ENCODE data around the gene NPR3. TPM values are rescaled to one million over a fixed set of nuclear protein-coding genes. Genes with fewer than 3 reads are reported as not detected.
"Not testable (repeated sequence)": the region's sequence is repeated elsewhere in the genome, so short reads cannot be mapped to it uniquely, and the experiment has no call there.

The NPR3 gene
- total RNA-seq, 1 donor from 2014 or later: 18.3 TPM

DNA sequence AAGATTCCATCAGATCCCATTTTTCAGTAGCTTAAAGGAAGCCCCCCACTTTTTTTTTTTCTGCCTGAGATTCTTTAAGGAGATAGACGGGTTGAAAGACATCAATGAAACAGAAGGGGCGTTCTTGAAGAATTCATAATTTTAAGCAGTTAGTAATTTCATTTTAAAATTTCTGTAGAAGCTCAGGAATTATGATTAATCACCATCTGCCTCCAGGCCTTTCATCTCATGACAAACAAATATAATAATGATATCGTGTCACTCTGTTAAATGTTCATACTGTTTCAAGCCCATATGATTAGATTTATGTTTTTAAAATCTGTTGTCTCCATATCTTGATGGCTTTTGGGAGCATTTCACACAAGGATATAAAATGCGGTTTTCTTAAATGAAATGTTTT is 75.2 kb downstream of the NPR3 start:
- no peak for ATAC-seq (ENCODE audit: poor library complexity)
- DNase-seq: no peak
- intact Hi-C loops (cut with DNase I): no loop called here

DNA sequence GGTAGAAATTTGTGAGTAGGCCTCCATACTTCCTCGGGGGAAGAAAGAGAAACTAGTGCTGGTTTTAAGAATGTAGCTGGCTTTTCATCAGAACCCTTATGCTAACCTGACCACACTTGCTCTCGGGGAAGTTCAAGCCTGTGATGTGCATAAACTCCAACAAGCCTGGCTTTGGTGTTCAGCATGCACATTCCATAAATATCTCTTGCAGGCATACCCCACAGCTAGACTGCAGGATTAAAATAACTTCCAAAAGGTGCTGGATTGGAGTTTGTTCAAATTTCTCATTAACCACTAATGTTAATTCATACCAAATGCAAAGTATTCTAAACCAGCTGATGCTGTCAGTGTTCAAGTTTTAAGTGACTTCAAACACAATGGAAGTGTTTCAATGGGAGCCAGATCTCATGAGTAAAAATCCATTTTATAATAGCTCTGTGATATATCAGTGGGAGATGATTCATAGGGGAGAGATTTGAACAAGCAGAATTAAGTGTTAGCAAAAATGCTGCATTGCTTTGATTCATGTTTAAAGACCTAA is 79.4 kb downstream of the NPR3 start:
- no peak for ATAC-seq (ENCODE audit: poor library complexity)
- intact Hi-C loops (cut with DNase I): no loop called here

GRCh38 chr5:32791536-32792243 is 80.6 kb downstream of the NPR3 start:
- DNase-seq (no peak), ATAC-seq (ENCODE audit: poor library complexity) (no peak)
- intact Hi-C loops (cut with DNase I): no loop called here

More for the DNA sequence above, 79.4 kb downstream of the NPR3 start:
- no peak for DNase-seq

DNA sequence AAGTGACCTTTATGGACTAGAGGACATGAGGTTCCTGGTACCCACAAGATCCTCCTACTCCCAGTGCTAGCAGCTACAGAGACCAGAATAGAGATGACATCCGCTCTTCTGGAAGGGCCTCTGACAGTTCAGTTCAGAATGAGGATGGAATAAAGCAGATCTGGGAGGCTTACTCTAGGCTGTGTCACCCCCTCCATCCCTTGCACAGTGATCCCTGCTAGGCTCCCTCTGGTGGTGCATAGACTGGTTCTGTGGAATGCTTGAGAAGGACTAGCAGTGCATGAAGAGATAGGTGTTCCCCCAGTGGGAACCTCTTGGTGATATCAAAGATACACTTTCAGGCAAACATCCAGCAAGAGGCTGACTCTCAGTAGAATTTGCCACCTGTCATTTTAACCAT is 83.0 kb downstream of the NPR3 start:
- ATAC-seq (ENCODE audit: poor library complexity): no peak
- intact Hi-C loops (cut with DNase I): no loop called here

GRCh38 chr5:32802764-32803163 is 91.6 kb downstream of the NPR3 start:
- ATAC-seq (ENCODE audit: poor library complexity) (no peak), DNase-seq (no peak)
- intact Hi-C loops (cut with DNase I): no loop called here

More for the DNA sequence above, 83.0 kb downstream of the NPR3 start:
- DNase-seq: no peak

DNA sequence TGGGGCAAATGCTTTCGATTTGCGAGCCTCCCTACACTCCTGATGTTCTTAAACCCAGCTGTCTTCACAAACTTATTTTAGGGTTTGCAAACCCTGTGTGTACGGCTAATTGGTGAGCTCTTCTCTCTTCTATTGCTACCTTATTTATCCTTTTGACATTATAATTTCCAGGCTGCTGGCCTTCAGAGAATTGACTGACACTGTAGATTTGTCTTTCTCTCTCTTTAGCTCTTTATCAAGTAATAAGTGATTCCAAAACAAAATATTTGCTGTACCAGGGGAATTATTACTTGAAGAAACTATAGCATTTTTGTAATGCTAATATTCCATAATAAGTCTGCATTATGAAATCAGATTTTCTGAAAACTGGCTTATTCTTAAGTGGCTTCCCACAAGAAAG is 92.5 kb downstream of the NPR3 start:
- ATAC-seq (ENCODE audit: poor library complexity) (no peak), DNase-seq (no peak)
- intact Hi-C loops (cut with DNase I): no loop called here

DNA sequence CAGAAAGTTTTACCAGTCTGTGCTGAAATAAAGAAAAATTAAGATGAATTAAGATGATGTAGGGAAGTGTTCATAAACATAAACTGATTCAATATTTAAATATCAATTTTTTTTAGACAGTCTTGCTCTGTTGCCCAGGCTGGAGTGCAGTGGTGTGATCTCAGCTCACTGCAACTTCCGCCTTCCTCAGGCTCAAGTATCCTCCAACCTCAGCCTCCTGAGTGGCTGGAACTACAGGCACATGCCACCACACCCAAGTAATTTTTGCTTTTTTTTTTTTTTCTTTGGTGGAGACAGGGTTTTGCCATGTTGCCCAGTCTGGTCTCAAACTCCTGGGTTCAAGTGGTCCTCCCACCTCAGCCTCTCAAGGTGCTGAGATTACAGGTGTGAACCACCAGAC is 94.3 kb downstream of the NPR3 start:
- ATAC-seq (ENCODE audit: poor library complexity); DNase-seq; intact Hi-C loops (cut with DNase I): not testable (repeated sequence)

DNA sequence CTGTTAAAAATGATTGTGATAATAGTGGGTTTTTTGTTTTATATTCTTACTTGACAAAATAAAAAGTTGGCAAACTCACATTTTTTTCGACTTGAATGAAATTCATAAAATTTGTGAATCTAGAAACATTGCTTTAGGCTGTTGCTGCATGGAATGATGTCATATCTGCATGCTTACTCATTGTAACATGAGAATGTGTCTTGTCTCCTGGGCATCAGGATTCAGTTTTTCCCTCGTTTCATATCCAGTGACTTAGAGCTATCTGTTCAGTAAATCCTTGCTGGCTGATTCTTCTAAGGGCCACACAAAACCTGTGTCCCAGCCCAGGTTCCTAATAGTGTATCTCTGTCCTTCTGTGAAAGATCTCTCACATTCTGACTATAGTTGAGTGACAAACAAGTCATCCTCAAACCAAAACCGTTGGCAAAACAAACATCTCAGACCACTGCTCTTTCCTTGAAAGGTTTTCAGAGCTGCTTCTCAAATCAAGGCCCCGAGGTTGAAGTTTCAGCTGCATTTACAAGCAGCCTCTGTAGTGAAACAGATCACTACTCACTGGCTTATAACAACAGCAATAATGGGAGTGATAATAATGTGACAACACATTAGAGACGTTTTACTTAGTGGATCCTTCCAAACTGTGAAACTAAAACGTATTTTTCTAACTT is 95.0 kb downstream of the NPR3 start:
- peak; percentile 62 for ATAC-seq (ENCODE audit: poor library complexity)
- no peak for DNase-seq
- intact Hi-C loops (cut with DNase I): no loop called here

DNA sequence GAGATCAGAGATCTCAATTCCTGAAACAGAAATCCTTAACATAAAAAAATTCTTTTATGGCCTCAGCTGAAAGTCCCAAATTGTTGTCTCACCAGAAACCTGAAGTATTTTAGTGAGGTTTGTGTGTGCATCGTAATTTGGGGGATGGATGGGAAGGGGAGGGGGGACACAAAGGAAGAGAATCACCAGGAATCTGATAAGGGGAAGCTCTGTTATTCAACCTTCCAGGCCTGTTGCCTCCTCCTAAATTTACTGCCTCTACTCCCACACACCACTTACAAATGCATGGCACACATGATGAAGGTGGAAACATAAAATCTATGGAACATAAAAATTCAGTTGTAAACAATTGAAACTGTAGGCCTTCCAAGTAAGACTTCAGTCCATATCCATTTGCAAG is 97.7 kb downstream of the NPR3 start:
- ATAC-seq (ENCODE audit: poor library complexity): no peak
- DNase-seq: no peak
- intact Hi-C loops (cut with DNase I): no loop called here

DNA sequence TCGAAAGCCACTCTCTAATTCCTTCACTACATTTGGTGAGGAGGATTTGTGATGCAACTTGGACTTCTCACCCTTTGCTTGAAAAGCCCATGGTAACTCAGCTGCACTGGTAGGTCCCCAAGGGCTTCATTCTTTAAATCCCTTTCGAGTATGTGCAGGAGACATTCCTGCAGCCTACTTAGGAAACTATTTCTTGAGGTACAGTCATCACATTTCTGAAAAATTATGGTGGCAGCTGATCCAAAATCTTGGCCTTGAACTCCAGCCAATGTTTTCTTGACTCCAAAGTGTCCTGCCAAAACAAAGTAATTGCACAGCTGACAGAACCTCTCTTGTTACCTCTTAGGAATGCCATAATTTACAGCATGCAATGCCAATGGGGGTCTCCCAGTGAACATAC is 99.7 kb downstream of the NPR3 start:
- ATAC-seq (ENCODE audit: poor library complexity): no peak
- intact Hi-C loops (cut with DNase I): no loop called here
- no peak for DNase-seq

GRCh38 chr5:32812399-32812798 is 101.3 kb downstream of the NPR3 start:
- intact Hi-C loops (cut with DNase I): no loop called here
- DNase-seq (no peak), ATAC-seq (ENCODE audit: poor library complexity) (no peak)

DNA sequence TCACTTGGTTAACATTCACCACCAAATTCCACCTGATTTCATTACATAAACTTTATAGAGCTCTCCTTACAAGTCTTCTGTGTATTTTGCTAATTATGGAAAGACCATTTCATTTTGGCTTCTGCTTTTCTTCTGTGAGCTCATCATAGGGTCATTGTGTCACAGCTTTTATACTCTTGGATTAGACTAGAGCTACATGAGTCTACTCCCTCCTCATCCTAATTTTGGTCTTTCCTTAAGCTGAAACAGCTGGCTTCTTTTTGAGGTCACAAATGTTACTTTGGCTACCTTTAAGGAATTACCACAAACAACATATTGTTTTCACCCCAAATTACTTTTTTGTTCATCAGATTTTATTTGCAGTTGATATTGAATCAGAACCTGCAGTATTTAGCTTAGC is 103.0 kb downstream of the NPR3 start:
- intact Hi-C loops (cut with DNase I): no loop called here
- DNase-seq: no peak
- ATAC-seq (ENCODE audit: poor library complexity): no peak

DNA sequence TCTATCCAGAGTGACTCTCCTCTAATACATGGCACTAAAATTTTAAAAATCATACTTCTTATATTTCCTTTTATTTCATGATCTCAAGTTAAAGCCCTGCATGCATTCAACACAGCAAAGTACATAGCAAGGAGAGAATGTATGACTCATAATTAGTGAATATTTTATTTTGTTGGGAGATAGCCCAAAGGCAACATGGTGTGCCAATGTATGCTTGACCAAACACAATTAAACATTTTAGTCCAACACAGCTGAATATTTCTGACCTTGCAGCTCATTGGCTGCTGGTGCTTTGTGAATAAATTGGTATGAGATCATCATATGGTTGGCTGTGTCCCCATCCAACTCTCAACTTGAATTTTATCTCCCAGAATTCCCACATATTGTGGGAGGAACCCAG is 103.5 kb downstream of the NPR3 start:
- intact Hi-C loops (cut with DNase I): no loop called here
- ATAC-seq (ENCODE audit: poor library complexity) (no peak), DNase-seq (no peak)

GRCh38 chr5:32827981-32828380 is 116.9 kb downstream of the NPR3 start:
- intact Hi-C loops (cut with DNase I): no loop called here
- ATAC-seq (ENCODE audit: poor library complexity): no peak
- no peak for DNase-seq

DNA sequence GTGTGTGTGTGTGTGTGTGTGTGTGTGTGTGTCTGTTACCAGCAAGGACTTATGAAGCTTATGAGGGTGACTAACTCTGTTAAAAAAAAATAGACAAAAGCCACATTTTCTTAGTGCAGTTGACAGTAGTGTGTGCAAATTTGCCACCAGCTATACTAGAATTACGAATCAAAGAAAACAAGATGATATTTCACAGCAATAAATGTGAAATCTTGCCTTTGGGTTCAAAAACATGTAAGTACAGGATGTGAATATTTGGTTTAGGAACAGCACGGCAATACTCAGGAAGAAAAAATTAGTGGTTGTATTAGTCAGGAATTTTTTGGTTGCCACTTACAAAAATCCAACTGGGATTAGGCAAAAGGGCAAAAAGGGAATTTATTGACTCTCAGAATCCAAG is 117.4 kb downstream of the NPR3 start:
- ATAC-seq (ENCODE audit: poor library complexity): no peak
- DNase-seq: no peak
- intact Hi-C loops (cut with DNase I): no loop called here

DNA sequence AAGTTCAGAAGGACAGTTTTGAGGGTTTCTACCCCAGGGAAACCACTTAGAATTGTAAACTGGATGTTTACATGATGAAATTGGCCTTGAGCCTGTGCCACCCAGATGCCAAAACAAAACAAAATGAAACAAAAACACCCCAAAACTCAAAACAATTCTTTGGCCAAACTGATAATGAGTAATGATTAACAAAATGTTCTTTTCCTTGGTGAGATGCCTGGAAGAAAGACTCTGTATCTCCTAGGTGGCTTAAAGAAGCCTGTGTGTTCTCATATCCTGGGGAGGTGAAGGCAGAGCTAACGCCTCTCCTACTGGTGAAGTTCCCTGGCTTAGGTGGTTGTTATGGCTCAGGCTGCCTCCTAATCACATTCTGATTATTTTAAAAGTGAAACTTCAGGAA is 120.5 kb downstream of the NPR3 start:
- intact Hi-C loops (cut with DNase I): no loop called here
- no peak for DNase-seq
- no peak for ATAC-seq (ENCODE audit: poor library complexity)

GRCh38 chr5:32833127-32833526 is 122.0 kb downstream of the NPR3 start:
- intact Hi-C loops (cut with DNase I): no loop called here
- DNase-seq (no peak), ATAC-seq (ENCODE audit: poor library complexity) (no peak)

GRCh38 chr5:32833663-32834062 is 122.5 kb downstream of the NPR3 start:
- intact Hi-C loops (cut with DNase I): no loop called here
- DNase-seq (no peak), ATAC-seq (ENCODE audit: poor library complexity) (no peak)

DNA sequence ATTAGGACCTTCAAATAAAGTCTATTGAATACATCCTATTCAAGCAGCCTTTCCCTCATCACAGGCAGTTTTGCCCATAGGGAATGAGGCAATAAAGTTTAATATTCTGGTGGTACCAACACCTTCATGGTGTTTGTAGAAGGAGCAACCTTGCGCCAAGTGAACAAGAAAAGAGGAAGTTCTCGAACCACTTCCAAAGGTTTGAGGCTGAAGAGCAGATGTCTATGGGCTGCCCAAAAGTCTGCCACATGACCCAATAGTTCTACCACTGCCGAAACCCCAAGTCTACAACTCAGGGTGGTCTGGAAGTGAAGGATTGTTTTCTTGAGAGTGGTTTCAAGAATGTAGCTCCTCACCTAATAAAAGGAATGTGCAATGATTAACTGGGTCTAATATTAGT is 123.1 kb downstream of the NPR3 start:
- no peak for DNase-seq
- intact Hi-C loops (cut with DNase I): no loop called here
- ATAC-seq (ENCODE audit: poor library complexity): no peak

DNA sequence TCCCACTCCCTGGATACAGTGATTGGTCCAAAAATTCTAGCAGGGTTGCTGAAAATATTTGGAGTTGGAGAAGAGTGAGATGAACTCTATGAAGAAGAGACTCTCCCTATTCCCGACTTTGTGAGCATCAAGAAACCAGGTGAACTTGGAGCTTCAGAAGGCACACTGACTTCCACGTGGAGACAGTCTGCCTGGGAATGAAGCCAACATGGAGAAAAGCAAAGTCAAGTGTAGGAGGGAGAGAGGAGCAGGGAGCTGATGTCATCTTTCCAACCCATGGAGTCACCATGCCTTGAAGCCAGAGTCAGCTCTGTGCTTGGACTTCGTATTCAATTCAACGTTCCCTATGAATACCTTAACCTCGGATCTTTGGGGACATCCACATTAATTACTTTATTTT is 125.1 kb downstream of the NPR3 start:
- intact Hi-C loops (cut with DNase I): no loop called here
- ATAC-seq (ENCODE audit: poor library complexity): no peak

More for the DNA sequence above, 125.1 kb downstream of the NPR3 start:
- DNase-seq: no peak
